ENCODE measurements around the gene RBM10.
"Not testable (repeated sequence)": the region's sequence is repeated elsewhere in the genome, so short reads cannot be mapped to it uniquely, and the experiment has no call there.

RBM10 gene

GRCh38 chrX:47144626-47145394 lies at the start of gene RBM10, which contains the start of gene NDUFB11:
Gene RBM10 (plus strand): TSS chrX:47145221. CDS start chrX:47147482, 2,261 bp downstream.
Gene NDUFB11 (minus strand): TSS chrX:47144702. CDS start chrX:47144679, 23 bp downstream.
- DNase-seq (ENCODE audit: low read depth in 2 of 2) = peak; percentile 66 to 70

- DNase-seq (ENCODE audit: low read depth in 2 of 2) = no peak
Observed at GRCh38 chrX:47097018-47097417, 48.0 kb upstream of the RBM10 start.

- DNase-seq (ENCODE audit: low read depth in 2 of 2) = no peak
Observed at GRCh38 chrX:47098338-47099094, 46.5 kb upstream of the RBM10 start.

GRCh38 chrX:47101206-47101605 lies 43.8 kb upstream of the RBM10 start:
- no peak for DNase-seq (ENCODE audit: low read depth in 2 of 2)

- DNase-seq (ENCODE audit: low read depth in 2 of 2) = not testable (repeated sequence)
Observed at GRCh38 chrX:47110936-47111615, 33.9 kb upstream of the RBM10 start.

- no peak for DNase-seq (ENCODE audit: low read depth in 2 of 2)
Observed at GRCh38 chrX:47112316-47112954, 32.6 kb upstream of the RBM10 start.

GRCh38 chrX:47116551-47117110 lies 28.4 kb upstream of the RBM10 start:
- not testable (repeated sequence) for DNase-seq (ENCODE audit: low read depth in 2 of 2)

- DNase-seq (ENCODE audit: low read depth in 2 of 2) = not testable (repeated sequence)
Observed at GRCh38 chrX:47124466-47124865, 20.6 kb upstream of the RBM10 start.

GRCh38 chrX:47129157-47129898 lies 15.7 kb upstream of the RBM10 start:
- peak; percentile 67 to 78 for DNase-seq (ENCODE audit: low read depth in 2 of 2)

GRCh38 chrX:47129899-47130358 lies 15.1 kb upstream of the RBM10 start:
- no peak for DNase-seq (ENCODE audit: low read depth in 2 of 2)

- DNase-seq (ENCODE audit: low read depth in 2 of 2) = no peak
Observed at GRCh38 chrX:47133493-47133892, 11.5 kb upstream of the RBM10 start.

GRCh38 chrX:47135650-47136049 lies 9.4 kb upstream of the RBM10 start:
- DNase-seq (ENCODE audit: low read depth in 2 of 2) = not testable (repeated sequence)

GRCh38 chrX:47138171-47138570 lies 6.8 kb upstream of the RBM10 start:
- no peak for DNase-seq (ENCODE audit: low read depth in 2 of 2)

GRCh38 chrX:47143894-47144625 lies 961 bp upstream of the RBM10 start:
- DNase-seq (ENCODE audit: low read depth in 2 of 2) = peak in 1 of 2 donors; percentile 1

- peak in 1 of 2 donors; percentile 1 for DNase-seq (ENCODE audit: low read depth in 2 of 2)
Observed at GRCh38 chrX:47145395-47146120, 537 bp downstream of the RBM10 start.

- no peak for DNase-seq (ENCODE audit: low read depth in 2 of 2)
Observed at GRCh38 chrX:47146121-47146935, 1.3 kb downstream of the RBM10 start.

GRCh38 chrX:47146936-47147859 lies 2.2 kb downstream of the RBM10 start:
- DNase-seq (ENCODE audit: low read depth in 2 of 2) = no peak
